Skeletal muscle tissue (tissue), 4 donors: ENCODE results near the gene SKAP2. TPM values are rescaled to one million over a fixed set of nuclear protein-coding genes. Genes with fewer than 3 reads are reported as not detected.

Source experiments
- H3K27ac ChIP-seq: one replicate; pipeline ENCODE4 v1.7.0; 2013; ENCODE audit warnings: mild to moderate bottlenecking, low read depth, low read length, inconsistent platforms
- H3K27me3 ChIP-seq, 3 donors: one replicate each; pipeline ENCODE4 v1.7.0; 2013; ENCODE audit warnings: low read length in 3 of 3; ENCODE audit not compliant: control insufficient read depth in 3 of 3, insufficient read depth in 3 of 3
- H3K36me3 ChIP-seq, 3 donors: one replicate each; pipeline ENCODE4 v1.7.0; 2013; ENCODE audit warnings: low read length in 3 of 3; ENCODE audit not compliant: control insufficient read depth in 3 of 3, insufficient read depth in 3 of 3
- H3K4me1 ChIP-seq, 3 donors: one replicate each; pipeline ENCODE4 v1.7.0; 2013; ENCODE audit warnings: low read length in 3 of 3, mild to moderate bottlenecking in 3 of 3; ENCODE audit not compliant: control insufficient read depth in 3 of 3, insufficient read depth in 3 of 3
- H3K4me3 ChIP-seq, 3 donors: one replicate each; pipeline ENCODE4 v1.7.0; 2013; ENCODE audit warnings: low read length in 3 of 3
- H3K9ac ChIP-seq, 3 donors: one replicate each; pipeline ENCODE4 v1.7.0; 2013; ENCODE audit warnings: low read length in 3 of 3, mild to moderate bottlenecking in 3 of 3, moderate library complexity in 2 of 3, low read depth in 1 of 3
- H3K9me3 ChIP-seq, 3 donors: one replicate each; pipeline ENCODE4 v1.7.0; 2013; ENCODE audit warnings: low read length in 3 of 3; ENCODE audit not compliant: control insufficient read depth in 3 of 3
- total RNA-seq: library from RNA; depleted of rRNA; stranded (reverse); fragments of >200 nt; gene quantifications from one replicate; pipeline ENCODE4 v1.2.3, GENCODE V29; 2014
- donor health status: Osteomylitis.

The SKAP2 gene
- total RNA-seq, 1 donor from 2014 or later: 4.2 TPM

DNA sequence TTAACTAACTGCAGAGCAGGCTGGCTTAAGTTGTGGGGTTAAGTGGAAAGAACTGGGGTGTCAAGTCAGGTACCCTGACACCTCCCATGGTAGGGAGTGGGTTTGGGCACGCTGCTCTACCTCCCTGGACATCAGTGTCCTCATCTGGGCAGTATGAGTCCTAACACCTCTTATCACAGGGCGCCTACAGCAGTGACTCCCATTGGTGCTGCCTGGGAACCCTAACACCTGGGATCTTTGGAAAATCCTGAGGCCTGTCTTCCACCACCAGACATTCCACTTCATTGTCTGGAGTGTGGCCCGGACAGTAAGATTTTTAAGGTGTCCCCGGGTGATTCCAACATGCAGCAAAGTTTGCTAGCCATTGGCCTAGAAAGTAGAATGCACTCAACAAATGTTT, 239.1 kb downstream of the SKAP2 start:
- H3K36me3 ChIP-seq: no peaks in the 10 kb centered on the region
- no peaks in the 10 kb centered on the region for H3K9me3 ChIP-seq
- no peak overlapping the region for H3K27ac ChIP-seq
- peaks cover 0 to 15% (median 2%) of the 10 kb centered on the region in 3 donors for H3K27me3 ChIP-seq
- H3K4me1 ChIP-seq: no peaks in the 10 kb centered on the region
- no peak overlapping the region for H3K4me3 ChIP-seq
- H3K9ac ChIP-seq: no peak overlapping the region

DNA sequence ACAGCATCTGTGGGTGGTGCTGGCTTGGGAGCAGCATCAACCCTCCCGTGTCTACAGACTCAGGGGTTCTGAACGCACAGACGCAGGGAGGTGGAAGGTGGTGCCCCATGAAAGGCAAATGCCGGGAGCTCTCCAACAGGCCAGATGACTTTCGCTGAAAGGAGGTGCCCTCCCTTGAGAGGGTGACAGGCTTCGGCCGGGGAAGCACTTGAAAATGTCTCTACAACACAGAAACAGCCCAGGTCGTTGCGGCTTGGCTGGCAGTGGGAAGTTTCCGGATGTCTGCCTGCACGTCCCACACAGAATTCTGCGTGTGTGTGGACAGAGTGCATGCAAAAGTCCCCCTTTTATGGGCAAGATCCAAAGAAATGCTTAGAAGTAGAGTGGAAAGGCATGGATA, 239.6 kb downstream of the SKAP2 start:
- H3K36me3 ChIP-seq: no peaks in the 10 kb centered on the region
- H3K4me3 ChIP-seq: no peak overlapping the region
- no peaks in the 10 kb centered on the region for H3K9me3 ChIP-seq
- H3K27ac ChIP-seq: no peak overlapping the region
- H3K9ac ChIP-seq: no peak overlapping the region
- no peaks in the 10 kb centered on the region for H3K4me1 ChIP-seq
- H3K27me3 ChIP-seq: peaks cover 0 to 15% (median 2%) of the 10 kb centered on the region in 3 donors

DNA sequence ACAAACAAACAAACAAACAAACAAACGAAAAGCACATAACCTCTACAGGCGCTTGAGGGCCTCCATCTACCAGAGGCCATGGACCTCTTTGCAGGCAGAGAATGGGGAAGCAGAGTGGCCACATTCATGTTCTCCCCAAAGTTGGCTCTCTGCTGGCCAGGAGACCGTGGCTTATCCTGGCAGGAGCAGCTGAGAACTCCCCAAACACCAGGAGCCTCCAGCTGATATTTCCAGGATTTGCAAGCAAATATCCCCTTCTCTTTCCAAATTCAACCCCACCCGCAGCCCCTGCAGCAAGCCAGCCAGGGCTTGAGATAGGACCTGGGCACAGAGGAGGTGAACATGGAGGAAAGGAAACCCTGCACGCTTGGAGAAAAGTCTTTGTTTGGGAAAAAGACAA, 240.0 kb downstream of the SKAP2 start:
- no peaks in the 10 kb centered on the region for H3K9me3 ChIP-seq
- H3K9ac ChIP-seq: no peak overlapping the region
- H3K27me3 ChIP-seq: peaks cover 0 to 16% (median 2%) of the 10 kb centered on the region in 3 donors
- no peak overlapping the region for H3K4me3 ChIP-seq
- H3K27ac ChIP-seq: no peak overlapping the region
- H3K4me1 ChIP-seq: no peaks in the 10 kb centered on the region
- no peaks in the 10 kb centered on the region for H3K36me3 ChIP-seq

DNA sequence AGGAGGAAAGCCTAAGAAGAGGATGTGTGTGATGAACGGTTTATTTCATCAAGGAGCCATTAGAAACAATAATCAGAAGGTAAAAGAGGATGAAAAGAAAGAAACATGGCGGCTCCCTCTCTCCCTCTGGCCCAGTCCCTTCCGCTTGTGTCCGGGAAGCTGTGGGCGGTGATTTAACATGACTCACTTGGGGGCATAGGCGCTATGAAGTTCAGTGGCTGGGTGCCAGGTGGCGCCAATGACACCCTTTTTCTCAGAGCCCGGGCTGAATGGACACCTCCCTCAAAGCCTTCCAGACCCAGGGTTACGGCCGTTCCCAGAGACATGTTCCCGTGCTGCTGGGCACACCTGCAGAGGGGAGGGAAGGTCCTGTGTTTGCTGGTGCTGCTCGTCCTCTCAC, 244.0 kb downstream of the SKAP2 start:
- Histone ChIP-seq H3K36me3 (no peaks in the 10 kb centered on the region), H3K27me3 (peaks cover 0 to 6% (median 0%) of the 10 kb centered on the region in 3 donors), H3K9ac (no peak overlapping the region), H3K9me3 (no peaks in the 10 kb centered on the region), H3K4me1 (no peaks in the 10 kb centered on the region), H3K4me3 (no peak overlapping the region), H3K27ac (no peak overlapping the region)

DNA sequence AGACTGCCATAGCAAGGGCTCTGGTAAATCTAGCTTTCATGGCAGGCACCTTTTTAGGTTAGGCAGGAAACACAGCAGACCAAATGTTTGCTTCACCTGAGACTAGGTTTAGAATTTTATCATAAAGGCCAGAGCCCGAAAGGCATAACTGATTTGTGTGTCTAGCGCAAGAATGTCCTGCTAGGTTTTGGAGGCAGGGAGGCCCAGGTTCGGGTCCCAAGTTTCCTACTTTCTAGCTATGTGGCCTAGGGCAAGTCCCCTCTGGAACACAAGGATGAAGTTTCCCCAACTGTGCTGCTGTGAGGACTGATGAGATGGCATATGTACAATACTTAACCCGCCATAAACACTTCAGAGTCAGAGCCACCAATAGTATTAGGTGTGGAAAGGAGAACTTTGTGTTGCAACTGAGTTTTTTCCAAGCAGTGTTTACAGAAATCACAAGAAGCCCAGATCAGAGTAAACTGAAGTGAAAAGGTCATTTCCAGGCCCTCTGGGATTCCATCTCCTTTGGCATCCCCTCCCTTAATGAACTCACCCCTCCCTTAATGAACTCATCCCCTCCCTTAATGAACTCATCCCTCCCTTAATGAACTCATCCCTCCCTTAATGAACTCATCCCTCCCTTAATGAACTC, 244.9 kb downstream of the SKAP2 start:
- no peaks in the 10 kb centered on the region for H3K4me1 ChIP-seq

DNA sequence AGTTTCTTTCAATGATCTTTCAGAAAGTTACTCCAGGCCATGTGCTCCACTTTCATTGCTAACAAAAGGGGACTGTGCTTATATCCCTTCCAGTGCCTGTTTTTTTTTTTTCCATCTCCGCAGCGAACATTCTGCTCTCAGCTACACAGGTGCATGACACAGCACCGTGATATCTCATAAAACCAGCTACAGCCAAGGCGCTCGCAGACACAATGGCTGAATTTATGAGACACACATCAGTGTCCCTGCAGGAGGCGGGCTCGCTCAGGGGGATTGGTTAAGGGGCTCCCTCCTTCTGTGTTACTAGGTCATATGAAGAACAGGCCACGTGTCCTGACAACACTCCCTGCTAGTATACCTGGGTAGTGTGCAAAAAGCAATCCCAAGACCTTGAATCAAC, 245.5 kb downstream of the SKAP2 start:
- Histone ChIP-seq H3K4me1 (no peaks in the 10 kb centered on the region), H3K9ac (no peak overlapping the region), H3K36me3 (no peaks in the 10 kb centered on the region), H3K4me3 (no peak overlapping the region), H3K9me3 (no peaks in the 10 kb centered on the region), H3K27ac (no peak overlapping the region), H3K27me3 (peaks cover 0 to 3% (median 0%) of the 10 kb centered on the region in 3 donors)

More for the DNA sequence above, 244.9 kb downstream of the SKAP2 start:
- no peaks in the 10 kb centered on the region for H3K9me3 ChIP-seq
- no peaks in the 10 kb centered on the region for H3K36me3 ChIP-seq
- H3K27ac ChIP-seq: no peak overlapping the region
- no peak overlapping the region for H3K9ac ChIP-seq
- no peak overlapping the region for H3K4me3 ChIP-seq
- peaks cover 0 to 3% (median 0%) of the 10 kb centered on the region in 3 donors for H3K27me3 ChIP-seq

DNA sequence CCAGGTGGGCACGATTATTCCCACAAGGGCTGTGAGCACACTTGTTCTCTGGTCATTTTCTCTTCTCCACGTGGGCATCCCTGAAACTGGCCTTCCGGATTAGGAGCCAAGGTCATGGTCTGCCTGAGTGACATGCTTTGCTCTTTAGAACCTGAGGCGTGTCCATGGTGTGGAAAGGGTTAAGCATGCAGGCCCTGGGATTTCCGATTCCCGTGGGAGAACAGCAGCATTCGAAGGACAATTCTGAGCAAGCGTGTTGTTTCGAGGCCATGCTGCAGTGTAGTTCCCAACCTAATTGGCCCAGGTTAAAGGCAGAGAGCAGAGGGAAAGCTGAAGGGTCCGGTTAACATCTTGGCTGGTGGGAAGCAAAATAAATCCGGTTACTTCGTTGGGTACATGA, 245.9 kb downstream of the SKAP2 start:
- H3K9ac ChIP-seq: no peak overlapping the region
- H3K27ac ChIP-seq: no peak overlapping the region
- no peaks in the 10 kb centered on the region for H3K9me3 ChIP-seq
- H3K36me3 ChIP-seq: no peaks in the 10 kb centered on the region
- H3K4me3 ChIP-seq: no peak overlapping the region
- peaks cover 0 to 3% (median 0%) of the 10 kb centered on the region in 3 donors for H3K27me3 ChIP-seq
- H3K4me1 ChIP-seq: no peaks in the 10 kb centered on the region

Other genes with a start within 250 kb of the SKAP2 start
- not detected for gene HOXA1, start 231.4 kb upstream of the SKAP2 start, total RNA-seq
- gene HOXA2, start 238.1 kb upstream of the SKAP2 start, total RNA-seq: under 0.01 TPM